MCF 10A (cell line): ENCODE results near the gene STC2. TPM values are rescaled to one million over a fixed set of nuclear protein-coding genes. Genes with fewer than 3 reads are reported as not detected.

Experiments
- BruUV-seq: library from RNA; stranded (reverse); fragments of 400-500 nt; replicated peaks from 2 replicates; lab custom pipeline; 2021; lab: Mats Ljungman, UMichigan
- CTCF ChIA-PET: fragments of 300-600 bp; sonication (Branson Sonifier 250); formaldehyde crosslinking; extraction: SDS; loops from one replicate; lab custom pipeline; 2021; ENCODE audit warnings: antibody characterized with exemption, inconsistent platforms; lab: Yijun Ruan, JAX
- POLR2A ChIA-PET: fragments of 300-600, 350-650 bp; sonication (Branson Sonifier 250); formaldehyde crosslinking; extraction: SDS; loops from one replicate; lab custom pipeline; 2020; ENCODE audit warnings: antibody characterized with exemption, inconsistent platforms; lab: Yijun Ruan, JAX
- DNase-seq: peaks from one replicate; pipeline ENCODE4 v3.0.0-alpha.2; 2018; ENCODE audit not compliant: unreplicated experiment
- H3K27ac Mint-ChIP-seq: one replicate; pipeline ENCODE4 v1.8.0; 2022; ENCODE audit warnings: mild to moderate bottlenecking, low read depth, mixed read lengths; ENCODE audit not compliant: unreplicated experiment
- H3K27me3 Mint-ChIP-seq: one replicate; pipeline ENCODE4 v1.8.0; 2022; ENCODE audit warnings: mixed read lengths; ENCODE audit not compliant: insufficient read depth, unreplicated experiment
- H3K36me3 Mint-ChIP-seq: one replicate; pipeline ENCODE4 v1.8.0; 2022; ENCODE audit warnings: mild to moderate bottlenecking, moderate library complexity, mixed read lengths; ENCODE audit not compliant: insufficient read depth, unreplicated experiment
- H3K4me1 Mint-ChIP-seq: one replicate; pipeline ENCODE4 v1.8.0; 2022; ENCODE audit warnings: mixed read lengths; ENCODE audit not compliant: insufficient read depth, unreplicated experiment
- H3K4me3 Mint-ChIP-seq: one replicate; pipeline ENCODE4 v1.8.0; 2022; ENCODE audit warnings: mild to moderate bottlenecking, moderate library complexity, mixed read lengths; ENCODE audit not compliant: unreplicated experiment
- H3K9me3 Mint-ChIP-seq: one replicate; pipeline ENCODE4 v1.8.0; 2022; ENCODE audit warnings: mixed read lengths; ENCODE audit not compliant: unreplicated experiment
- CTCF ChIP-seq: fragments of 200-600 bp; IDR thresholded peaks from one replicate; pipeline ENCODE4 v1.8.0; 2022; ENCODE audit warnings: antibody characterized with exemption, mild to moderate bottlenecking; ENCODE audit not compliant: unreplicated experiment
- intact Hi-C: fragments of 100-400 bp; cut with micrococcal nuclease; formaldehyde crosslinking; loops from 2 replicates; pipeline ENCODE4 v1.14.1; 2022
- total RNA-seq: library from RNA; stranded (reverse); gene quantifications from 2 replicates; pipeline ENCODE4 v1.2.3, GENCODE V29; 2022

The STC2 gene
- total RNA-seq, 1 experiment from 2014 or later = 414 TPM

- no peak for TF ChIP-seq CTCF
- Mint-ChIP-seq H3K9me3 (no peaks in the 10 kb centered on the region), H3K4me3 (no peak overlapping the region), H3K36me3 (no peaks in the 10 kb centered on the region), H3K27me3 (no peaks in the 10 kb centered on the region), H3K27ac (no peak overlapping the region), H3K4me1 (peaks cover 28% of the 10 kb centered on the region)
- intact Hi-C loops = no loop called here
- POLR2A ChIA-PET = interaction anchor here (7.6 to 8.7 kb wide), 2 partner anchors 30 to 32 kb away, joined by 77 to 164 read pairs; partner anchors contain the start of gene STC2
- no TSS peak for BruUV-seq
- CTCF ChIA-PET = interaction anchor here (0.5 to 8.3 kb wide), 7 partner anchors 31 to 1063 kb away, joined by 3 to 251 read pairs (median 4); partner anchors contain the start of gene STC2
- DNase-seq = no peak
These were observed 29.8 kb downstream of the STC2 start for GRCh38 chr5:173298213-173298926.

GRCh38 chr5:173297813-173298212, 30.4 kb downstream of the STC2 start:
- Mint-ChIP-seq H3K27ac (no peak overlapping the region), H3K9me3 (no peaks in the 10 kb centered on the region), H3K4me3 (no peak overlapping the region), H3K27me3 (no peaks in the 10 kb centered on the region), H3K4me1 (peaks cover 23% of the 10 kb centered on the region), H3K36me3 (no peaks in the 10 kb centered on the region)
- DNase-seq = no peak
- CTCF ChIA-PET = interaction anchor here (0.7 to 8.3 kb wide), 3 partner anchors 33 to 318 kb away, joined by 3 to 251 read pairs (median 99); partner anchors contain the start of genes BOD1 and STC2
- POLR2A ChIA-PET = interaction anchor here (7.6 kb wide), 1 partner anchor 32 kb away, joined by 164 read pairs; the partner anchor contains the start of gene STC2
- intact Hi-C loops = no loop called here
- BruUV-seq = no TSS peak
- TF ChIP-seq CTCF = no peak

- POLR2A ChIA-PET = interaction anchor here (0.5 to 7.6 kb wide), 3 partner anchors 16 to 276 kb away, joined by 3 to 164 read pairs (median 5); partner anchors contain the start of gene STC2
- BruUV-seq = no TSS peak
- Mint-ChIP-seq H3K36me3 (no peaks in the 10 kb centered on the region), H3K9me3 (no peaks in the 10 kb centered on the region), H3K4me1 (peaks cover 21% of the 10 kb centered on the region), H3K4me3 (no peak overlapping the region), H3K27me3 (no peaks in the 10 kb centered on the region), H3K27ac (no peak overlapping the region)
- CTCF ChIA-PET = interaction anchor here (0.7 to 8.3 kb wide), 7 partner anchors 34 to 676 kb away, joined by 3 to 251 read pairs (median 5); partner anchors contain the start of genes BOD1 and STC2
- no peak for DNase-seq
- intact Hi-C loops = no loop called here
- TF ChIP-seq CTCF = no peak
These were observed 31.2 kb downstream of the STC2 start for GRCh38 chr5:173296737-173297676.
